GM21526 (cell line): ENCODE results near the gene MAN2B1.
"Not testable (repeated sequence)": the region's sequence is repeated elsewhere in the genome, so short reads cannot be mapped to it uniquely, and the experiment has no call there.

Experiments used
- ATAC-seq: cut with Tn5 transposase; IDR thresholded peaks from one replicate; pipeline ENCODE4 v1.9.1; 2021; ENCODE audit warnings: moderate library complexity; ENCODE audit not compliant: unreplicated experiment, low FRiP score

MAN2B1 gene

GRCh38 chr19:12626958-12627357, 39.6 kb downstream of the MAN2B1 start:
- no peak for ATAC-seq

- no peak for ATAC-seq
These were observed 43.0 kb downstream of the MAN2B1 start for GRCh38 chr19:12623361-12624031.

- not testable (repeated sequence) for ATAC-seq
These were observed 45.1 kb downstream of the MAN2B1 start for GRCh38 chr19:12621253-12622024.

GRCh38 chr19:12617646-12618045, 48.9 kb downstream of the MAN2B1 start:
- no peak for ATAC-seq

GRCh38 chr19:12611361-12611699, 55.2 kb downstream of the MAN2B1 start:
- ATAC-seq, result no peak

GRCh38 chr19:12610540-12611360, 55.8 kb downstream of the MAN2B1 start, which contains the start of the genes ZNF490 and ZNF791:
Gene ZNF490, minus strand, starts transcription at chr19:12610813. Its CDS starts 133 bp downstream, at chr19:12610680.
Gene ZNF791, plus strand, starts transcription at chr19:12610920. Its CDS starts 160 bp downstream, at chr19:12611080.
- ATAC-seq, result peak; percentile 57

- ATAC-seq, result no peak
These were observed 58.9 kb downstream of the MAN2B1 start for GRCh38 chr19:12607631-12608030.

- no peak for ATAC-seq
These were observed 59.7 kb downstream of the MAN2B1 start for GRCh38 chr19:12606796-12607195.

GRCh38 chr19:12603714-12604113, 62.8 kb downstream of the MAN2B1 start:
- ATAC-seq, result no peak

- ATAC-seq, result no peak
These were observed 68.9 kb downstream of the MAN2B1 start for GRCh38 chr19:12597594-12597993.

- ATAC-seq, result no peak
These were observed 69.5 kb downstream of the MAN2B1 start for GRCh38 chr19:12596927-12597548.
